Brain microvascular endothelial cell (primary cell): ENCODE data around the gene NLRC5.

Source experiments
- DNase-seq: peaks from one replicate; pipeline ENCODE4 v3.0.0-alpha.2; 2020
- H3K27ac ChIP-seq: fragments of 250-450 bp; sonication (Bioruptor Pico); 2 replicates; pipeline ENCODE4 v1.5.1; 2020; ENCODE audit warnings: mild to moderate bottlenecking, moderate library complexity
- H3K27me3 ChIP-seq: fragments of 250-450 bp; sonication (Bioruptor Pico); replicated peaks from 2 replicates; pipeline ENCODE4 v1.5.1; 2020; ENCODE audit warnings: mild to moderate bottlenecking
- H3K36me3 ChIP-seq: fragments of 250-450 bp; sonication (Bioruptor Pico); replicated peaks from 2 replicates; pipeline ENCODE4 v1.5.1; 2020; ENCODE audit warnings: mild to moderate bottlenecking
- H3K4me3 ChIP-seq: 2 replicates; pipeline ENCODE4 v1.5.1; 2011; ENCODE audit warnings: low read depth, mild to moderate bottlenecking, control low read depth, low read length, moderate library complexity
- in situ Hi-C: cut with HindIII; loops from 2 replicates; pipeline ENCODE4 v1.10.0; 2017; ENCODE audit warnings: low sequenced_read_pairs, low pct_ligation_motif_present
- TF ChIP-seq, protein P1 (sequence below): IDR thresholded peaks from 2 replicates; pipeline ENCODE4 v1.5.1; 2011; ENCODE audit warnings: low read depth, mild to moderate bottlenecking, moderate library complexity, low read length, control low read depth, inconsistent platforms; ENCODE audit errors: missing control alignments

The NLRC5 gene

DNA sequence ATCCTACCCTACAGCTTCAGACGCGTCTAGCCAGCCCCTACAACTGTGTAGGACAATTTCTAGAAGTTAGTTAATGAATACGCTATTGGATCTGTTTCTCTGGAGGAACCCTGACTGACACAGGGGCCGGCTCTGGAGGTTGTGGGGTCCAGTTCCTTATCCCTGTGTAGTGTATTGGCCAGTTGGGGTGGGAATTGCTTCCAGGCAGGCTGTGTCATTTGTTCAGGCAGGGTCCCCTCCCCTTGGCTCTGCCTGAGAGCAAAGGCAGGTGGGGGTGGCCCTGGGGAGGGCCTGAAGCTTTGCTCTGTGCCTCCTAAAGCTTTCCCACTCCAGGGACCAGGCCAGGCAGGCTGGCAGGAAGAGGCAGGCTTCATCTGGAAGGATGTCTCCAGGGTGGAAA, 39.3 kb upstream of the NLRC5 start:
- TF ChIP-seq, protein P1, sequence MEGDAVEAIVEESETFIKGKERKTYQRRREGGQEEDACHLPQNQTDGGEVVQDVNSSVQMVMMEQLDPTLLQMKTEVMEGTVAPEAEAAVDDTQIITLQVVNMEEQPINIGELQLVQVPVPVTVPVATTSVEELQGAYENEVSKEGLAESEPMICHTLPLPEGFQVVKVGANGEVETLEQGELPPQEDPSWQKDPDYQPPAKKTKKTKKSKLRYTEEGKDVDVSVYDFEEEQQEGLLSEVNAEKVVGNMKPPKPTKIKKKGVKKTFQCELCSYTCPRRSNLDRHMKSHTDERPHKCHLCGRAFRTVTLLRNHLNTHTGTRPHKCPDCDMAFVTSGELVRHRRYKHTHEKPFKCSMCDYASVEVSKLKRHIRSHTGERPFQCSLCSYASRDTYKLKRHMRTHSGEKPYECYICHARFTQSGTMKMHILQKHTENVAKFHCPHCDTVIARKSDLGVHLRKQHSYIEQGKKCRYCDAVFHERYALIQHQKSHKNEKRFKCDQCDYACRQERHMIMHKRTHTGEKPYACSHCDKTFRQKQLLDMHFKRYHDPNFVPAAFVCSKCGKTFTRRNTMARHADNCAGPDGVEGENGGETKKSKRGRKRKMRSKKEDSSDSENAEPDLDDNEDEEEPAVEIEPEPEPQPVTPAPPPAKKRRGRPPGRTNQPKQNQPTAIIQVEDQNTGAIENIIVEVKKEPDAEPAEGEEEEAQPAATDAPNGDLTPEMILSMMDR: no peak
- Histone ChIP-seq H3K36me3 (peaks cover 18% of the 10 kb centered on the region), H3K4me3 (no peak overlapping the region), H3K27ac (no peak overlapping the region), H3K27me3 (no peaks in the 10 kb centered on the region)
- in situ Hi-C loops: no loop called here
- DNase-seq: no peak

DNA sequence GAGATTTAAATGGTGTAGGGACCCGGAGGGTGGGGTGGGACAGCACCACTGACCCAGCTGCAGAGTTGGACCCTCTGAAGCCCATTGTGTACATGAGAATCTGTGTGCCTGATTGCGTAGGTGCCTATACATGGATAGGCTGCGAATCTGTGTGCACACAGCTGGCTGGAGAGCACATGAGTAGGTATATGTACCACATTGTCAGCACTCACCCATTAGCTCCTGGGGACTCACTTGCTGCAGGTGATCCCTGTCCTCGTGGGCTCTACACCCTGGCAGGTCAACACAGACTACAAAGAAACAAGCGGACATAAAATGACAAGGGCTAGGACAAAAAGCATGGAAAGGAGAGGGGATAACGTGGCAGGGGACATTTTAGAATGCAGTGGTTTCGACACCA, 38.9 kb upstream of the NLRC5 start:
- in situ Hi-C loops: no loop called here
- DNase-seq: no peak
- TF ChIP-seq, protein P1: no peak
- Histone ChIP-seq H3K27me3 (no peaks in the 10 kb centered on the region), H3K36me3 (peaks cover 14% of the 10 kb centered on the region), H3K27ac (no peak overlapping the region), H3K4me3 (no peak overlapping the region)

DNA sequence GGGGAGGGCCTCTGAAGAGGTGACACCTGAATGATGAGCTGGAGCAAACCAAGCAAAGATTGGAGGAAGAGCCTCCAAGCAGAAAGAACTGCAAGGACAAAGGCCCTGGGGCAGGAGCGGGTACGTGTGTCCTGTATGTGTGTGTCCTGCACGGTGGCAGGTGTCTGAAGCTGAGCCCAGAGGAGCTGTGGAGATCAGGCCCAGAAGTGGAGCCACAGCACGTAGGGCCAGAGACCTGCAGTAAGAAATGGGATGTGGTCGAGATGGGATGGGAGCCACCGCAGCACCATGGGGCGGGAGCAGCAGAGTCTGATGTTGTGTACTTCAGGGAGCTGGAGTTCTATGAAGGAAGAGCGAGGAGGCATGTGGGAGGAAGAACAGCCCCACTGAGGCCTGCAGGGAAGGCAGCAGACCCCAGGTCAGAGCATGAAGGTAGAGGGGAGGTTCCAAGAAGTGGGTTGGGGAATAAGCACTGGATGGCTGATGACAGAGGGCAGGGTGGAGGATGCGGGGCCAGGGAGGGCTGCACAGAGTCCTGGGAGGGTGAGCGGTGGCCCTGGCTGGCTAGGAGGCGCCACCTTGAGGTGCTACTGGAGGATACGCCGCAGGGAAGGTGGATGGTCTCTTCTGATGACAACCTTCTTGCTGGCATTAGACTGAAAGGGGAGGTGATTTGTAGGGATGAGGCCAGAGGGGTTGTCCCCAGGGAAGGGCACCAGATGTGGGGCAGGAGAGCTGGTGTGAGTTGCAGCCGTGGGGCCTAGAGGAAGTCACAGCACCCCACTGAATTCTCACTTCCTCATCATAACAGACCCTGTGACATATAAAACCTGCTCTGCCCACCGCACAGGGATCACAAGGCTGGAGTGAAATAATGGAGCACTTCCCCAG, 38.2 kb upstream of the NLRC5 start:
- peaks cover 9% of the 10 kb centered on the region for H3K36me3 ChIP-seq
- no peak overlapping the region for H3K4me3 ChIP-seq
- no peaks in the 10 kb centered on the region for H3K27me3 ChIP-seq
- in situ Hi-C loops: no loop called here
- DNase-seq: peak; percentile 54
- no peak overlapping the region for H3K27ac ChIP-seq
- TF ChIP-seq, protein P1: peak; percentile 87

DNA sequence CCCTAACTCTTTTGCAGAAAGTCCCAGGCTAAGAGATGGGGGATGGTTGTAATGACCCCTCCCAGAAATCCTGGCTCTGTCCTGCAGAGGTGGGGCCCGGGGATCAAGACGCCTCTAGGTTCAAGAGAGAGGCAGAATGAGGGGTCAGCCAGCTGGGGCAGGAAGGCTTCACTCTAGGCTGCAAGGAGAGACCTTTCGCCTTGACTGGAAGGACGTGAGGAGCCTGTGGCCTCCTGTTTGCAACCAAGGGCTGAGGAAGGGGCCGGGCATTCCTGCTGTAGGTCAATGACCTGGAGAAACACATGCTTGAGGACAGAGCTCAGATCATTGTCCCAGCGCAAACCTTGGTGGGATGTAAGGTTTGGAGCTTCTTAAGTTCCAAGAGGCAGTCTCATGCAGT, 36.4 kb upstream of the NLRC5 start:
- Histone ChIP-seq H3K27me3 (no peaks in the 10 kb centered on the region), H3K4me3 (no peak overlapping the region), H3K36me3 (no peaks in the 10 kb centered on the region), H3K27ac (no peak overlapping the region)
- DNase-seq: no peak
- TF ChIP-seq, protein P1: no peak
- in situ Hi-C loops: no loop called here

DNA sequence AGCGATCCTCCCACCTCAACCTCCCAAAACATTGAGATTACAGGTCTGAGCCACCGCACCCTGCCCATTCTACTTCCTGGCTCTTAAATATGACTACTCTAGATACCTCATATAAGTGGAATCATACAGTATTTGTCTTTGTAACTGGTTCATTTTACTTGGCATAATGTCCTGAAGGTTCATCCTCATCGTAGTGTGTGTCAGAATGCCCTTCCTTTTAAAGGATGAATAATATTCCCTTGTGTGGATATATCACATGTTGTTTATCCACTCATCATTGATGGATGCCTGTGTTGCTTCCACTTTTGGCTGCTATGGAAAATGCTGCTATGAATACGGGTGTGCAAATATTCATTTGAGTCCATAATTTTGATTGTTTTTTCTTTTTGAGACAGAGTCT, 33.3 kb upstream of the NLRC5 start:
- in situ Hi-C loops: no loop called here
- H3K36me3 ChIP-seq: no peaks in the 10 kb centered on the region
- TF ChIP-seq, protein P1: no peak
- no peak for DNase-seq
- no peak overlapping the region for H3K4me3 ChIP-seq
- no peak overlapping the region for H3K27ac ChIP-seq
- no peaks in the 10 kb centered on the region for H3K27me3 ChIP-seq

DNA sequence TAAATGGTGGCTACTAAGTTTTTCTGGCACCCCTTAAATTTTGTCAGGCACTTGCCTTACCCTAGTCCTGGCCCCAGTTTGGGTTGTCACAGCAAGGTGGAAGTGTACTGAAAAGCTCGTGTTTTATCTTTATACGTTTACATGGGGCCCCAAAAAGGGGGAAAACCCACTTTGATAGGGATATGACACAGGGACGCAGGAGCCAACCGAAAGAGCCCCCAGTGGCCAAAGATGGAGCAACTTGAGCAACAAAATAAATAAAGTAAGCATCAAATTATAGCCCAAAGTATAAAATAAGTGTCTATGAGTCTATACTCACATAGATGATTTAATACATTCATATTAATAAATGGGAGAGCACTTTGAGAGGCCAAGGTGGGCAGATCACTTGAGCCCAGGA, 32.6 kb upstream of the NLRC5 start:
- DNase-seq: no peak
- in situ Hi-C loops: no loop called here
- Histone ChIP-seq H3K4me3 (no peak overlapping the region), H3K27me3 (no peaks in the 10 kb centered on the region), H3K36me3 (no peaks in the 10 kb centered on the region), H3K27ac (no peak overlapping the region)
- TF ChIP-seq, protein P1: peak; percentile 46
